ENCODE data around the gene PLXNA3. TPM values are rescaled to one million over a fixed set of nuclear protein-coding genes. Genes with fewer than 3 reads are reported as not detected.

PLXNA3 gene
- total RNA-seq, 1 donor from 2014 or later, result 16.7 TPM

DNA sequence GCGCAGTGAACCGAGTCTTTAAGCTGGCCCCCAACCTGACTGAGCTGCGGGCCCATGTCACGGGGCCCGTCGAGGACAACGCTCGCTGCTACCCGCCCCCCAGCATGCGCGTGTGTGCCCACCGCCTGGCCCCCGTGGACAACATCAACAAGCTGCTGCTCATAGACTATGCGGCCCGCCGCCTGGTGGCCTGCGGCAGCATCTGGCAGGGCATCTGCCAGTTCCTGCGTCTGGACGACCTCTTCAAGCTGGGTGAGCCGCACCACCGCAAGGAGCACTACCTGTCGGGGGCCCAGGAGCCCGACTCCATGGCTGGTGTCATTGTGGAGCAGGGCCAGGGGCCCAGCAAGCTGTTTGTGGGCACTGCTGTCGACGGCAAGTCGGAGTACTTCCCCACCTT is 2.2 kb downstream of the PLXNA3 start:
- TF ChIP-seq CTCF (IDR thresholded peaks at IDR 0.05; ENCODE audit: insufficient read depth, low read length, poor library complexity, severe bottlenecking), result peak; percentile 28
- no peak for DNase-seq (ENCODE audit: low read depth)
- no peak overlapping the region for H3K4me3 ChIP-seq (ENCODE audit: low read depth, low read length)
- no peaks in the 10 kb centered on the region for H3K27me3 ChIP-seq (ENCODE audit: control insufficient read depth, insufficient read depth, low read length)
- H3K36me3 ChIP-seq (ENCODE audit: control insufficient read depth, insufficient read depth, low read length), result no peaks in the 10 kb centered on the region

- Histone ChIP-seq H3K4me3 (ENCODE audit: low read depth, low read length) (no peak overlapping the region), H3K36me3 (ENCODE audit: control insufficient read depth, insufficient read depth, low read length) (no peaks in the 10 kb centered on the region), H3K27me3 (ENCODE audit: control insufficient read depth, insufficient read depth, low read length) (no peaks in the 10 kb centered on the region)
- no peak for TF ChIP-seq CTCF (IDR thresholded peaks at IDR 0.05; ENCODE audit: insufficient read depth, low read length, poor library complexity, severe bottlenecking)
- no peak for DNase-seq (ENCODE audit: low read depth)
Measured at GRCh38 chrX:154462396-154462795, 4.3 kb downstream of the PLXNA3 start.

DNA sequence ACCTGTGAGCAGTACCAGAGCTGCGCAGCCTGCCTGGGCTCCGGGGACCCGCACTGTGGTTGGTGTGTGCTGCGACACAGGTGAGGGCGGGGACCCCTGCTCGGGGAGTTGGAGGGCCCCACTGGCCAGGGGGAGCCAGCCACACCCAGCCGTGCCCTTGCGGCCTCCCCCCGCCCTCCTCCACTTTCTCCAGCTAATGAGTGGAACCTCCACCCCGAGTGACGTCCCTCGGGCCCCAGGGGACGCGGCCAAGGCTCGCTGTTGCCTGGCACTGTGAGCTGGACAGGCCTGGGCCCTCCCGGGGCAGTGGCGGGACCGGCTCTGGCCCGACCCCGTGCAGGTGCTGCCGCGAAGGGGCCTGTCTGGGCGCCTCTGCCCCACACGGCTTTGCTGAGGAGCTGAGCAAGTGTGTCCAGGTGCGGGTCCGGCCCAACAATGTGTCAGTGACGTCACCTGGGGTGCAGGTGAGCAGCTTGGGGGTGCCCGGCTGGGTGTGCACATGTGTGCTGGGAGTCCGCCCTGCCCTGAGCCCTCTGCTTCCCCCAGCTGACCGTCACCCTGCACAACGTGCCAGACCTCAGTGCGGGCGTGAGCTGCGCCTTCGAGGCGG is 5.6 kb downstream of the PLXNA3 start:
- TF ChIP-seq CTCF (IDR thresholded peaks at IDR 0.05; ENCODE audit: insufficient read depth, low read length, poor library complexity, severe bottlenecking), result no peak
- Histone ChIP-seq H3K27me3 (ENCODE audit: control insufficient read depth, insufficient read depth, low read length) (no peaks in the 10 kb centered on the region), H3K36me3 (ENCODE audit: control insufficient read depth, insufficient read depth, low read length) (no peaks in the 10 kb centered on the region), H3K4me3 (ENCODE audit: low read depth, low read length) (no peak overlapping the region)
- DNase-seq (ENCODE audit: low read depth), result no peak

DNA sequence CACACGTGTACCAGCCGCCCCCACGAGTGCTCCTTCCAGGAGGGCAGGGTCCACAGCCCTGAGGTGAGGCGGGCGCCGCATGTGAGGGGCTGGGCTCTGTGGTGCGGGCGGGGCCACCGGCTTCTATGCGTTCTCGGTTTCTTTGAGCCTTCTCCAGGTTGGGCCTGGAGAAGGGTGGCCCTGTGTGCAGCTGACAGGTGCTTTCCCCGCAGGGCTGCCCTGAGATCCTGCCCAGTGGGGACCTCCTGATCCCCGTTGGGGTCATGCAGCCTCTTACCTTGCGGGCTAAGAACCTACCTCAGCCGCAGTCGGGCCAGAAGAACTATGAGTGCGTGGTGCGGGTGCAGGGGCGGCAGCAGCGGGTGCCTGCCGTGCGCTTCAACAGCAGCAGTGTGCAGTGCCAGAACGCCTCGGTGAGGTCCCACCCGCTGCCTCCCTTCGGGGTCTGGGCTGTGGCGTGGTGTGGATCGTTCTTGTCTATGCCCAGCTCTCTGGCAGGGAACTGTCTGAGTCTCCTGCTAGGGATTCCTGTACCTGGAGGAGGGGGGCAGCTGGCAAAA is 6.8 kb downstream of the PLXNA3 start:
- no peak for TF ChIP-seq CTCF (IDR thresholded peaks at IDR 0.05; ENCODE audit: insufficient read depth, low read length, poor library complexity, severe bottlenecking)
- Histone ChIP-seq H3K27me3 (ENCODE audit: control insufficient read depth, insufficient read depth, low read length) (no peaks in the 10 kb centered on the region), H3K4me3 (ENCODE audit: low read depth, low read length) (no peak overlapping the region), H3K36me3 (ENCODE audit: control insufficient read depth, insufficient read depth, low read length) (no peaks in the 10 kb centered on the region)
- DNase-seq (ENCODE audit: low read depth), result no peak

DNA sequence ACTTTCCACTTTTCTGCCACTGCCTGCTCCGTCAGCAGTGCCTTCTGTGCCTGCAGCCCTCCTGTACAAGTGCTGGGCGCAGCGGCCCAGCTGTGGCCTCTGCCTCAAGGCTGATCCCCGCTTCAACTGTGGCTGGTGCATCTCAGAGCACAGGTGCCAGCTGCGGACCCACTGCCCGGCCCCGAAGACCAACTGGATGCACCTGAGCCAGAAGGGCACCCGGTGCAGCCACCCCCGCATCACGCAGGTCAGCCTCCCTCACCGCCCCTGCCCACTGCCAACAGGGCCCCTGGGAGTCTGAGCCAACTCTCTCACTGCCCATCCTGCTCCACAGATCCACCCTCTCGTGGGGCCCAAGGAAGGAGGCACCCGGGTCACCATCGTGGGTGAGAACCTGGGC is 7.5 kb downstream of the PLXNA3 start:
- no peak for DNase-seq (ENCODE audit: low read depth)
- Histone ChIP-seq H3K36me3 (ENCODE audit: control insufficient read depth, insufficient read depth, low read length) (no peaks in the 10 kb centered on the region), H3K27me3 (ENCODE audit: control insufficient read depth, insufficient read depth, low read length) (no peaks in the 10 kb centered on the region), H3K4me3 (ENCODE audit: low read depth, low read length) (no peak overlapping the region)
- no peak for TF ChIP-seq CTCF (IDR thresholded peaks at IDR 0.05; ENCODE audit: insufficient read depth, low read length, poor library complexity, severe bottlenecking)

GRCh38 chrX:154466036-154466435 is 8.0 kb downstream of the PLXNA3 start:
- H3K4me3 ChIP-seq (ENCODE audit: low read depth, low read length), result no peak overlapping the region
- no peak for TF ChIP-seq CTCF (IDR thresholded peaks at IDR 0.05; ENCODE audit: insufficient read depth, low read length, poor library complexity, severe bottlenecking)
- no peak for DNase-seq (ENCODE audit: low read depth)
- no peaks in the 10 kb centered on the region for H3K36me3 ChIP-seq (ENCODE audit: control insufficient read depth, insufficient read depth, low read length)
- H3K27me3 ChIP-seq (ENCODE audit: control insufficient read depth, insufficient read depth, low read length), result no peaks in the 10 kb centered on the region
